SK-N-MC (cell line): ENCODE measurements around the gene AMZ2.

ENCODE experiments used
- EZH2 ChIP-seq: fragments of 200-600 bp; sonication (generic); IDR thresholded peaks from one replicate; pipeline ENCODE4 v1.6.1; 2017; ENCODE audit warnings: antibody characterized with exemption
- FOXP2 ChIP-seq: optimal IDR thresholded peaks from 2 replicates; pipeline ENCODE3; 2011; ENCODE audit warnings: mild to moderate bottlenecking, moderate library complexity; ENCODE audit not compliant: insufficient read depth; ENCODE audit errors: extremely low read length, control extremely low read depth
- POLR2AphosphoS5 ChIP-seq: IDR thresholded peaks from 2 replicates; pipeline ENCODE4 v1.6.1; 2012; ENCODE audit warnings: mild to moderate bottlenecking, low read depth, low read length, borderline replicate concordance

- TF ChIP-seq EZH2 (no peak), POLR2AphosphoS5 (no peak), FOXP2 (no peak)
These were observed 25.2 kb upstream of the AMZ2 start for GRCh38 chr17:68222606-68223005.
